ENCODE results near the gene GET3. TPM values are rescaled to one million over a fixed set of nuclear protein-coding genes. Genes with fewer than 3 reads are reported as not detected.

GET3 gene
- total and polyA plus RNA-seq, 2 of the 13 experiments (the other 11 are each of a cell fraction or from before 2014, with no cell fraction given): 57.7 to 59.4 TPM

DNA sequence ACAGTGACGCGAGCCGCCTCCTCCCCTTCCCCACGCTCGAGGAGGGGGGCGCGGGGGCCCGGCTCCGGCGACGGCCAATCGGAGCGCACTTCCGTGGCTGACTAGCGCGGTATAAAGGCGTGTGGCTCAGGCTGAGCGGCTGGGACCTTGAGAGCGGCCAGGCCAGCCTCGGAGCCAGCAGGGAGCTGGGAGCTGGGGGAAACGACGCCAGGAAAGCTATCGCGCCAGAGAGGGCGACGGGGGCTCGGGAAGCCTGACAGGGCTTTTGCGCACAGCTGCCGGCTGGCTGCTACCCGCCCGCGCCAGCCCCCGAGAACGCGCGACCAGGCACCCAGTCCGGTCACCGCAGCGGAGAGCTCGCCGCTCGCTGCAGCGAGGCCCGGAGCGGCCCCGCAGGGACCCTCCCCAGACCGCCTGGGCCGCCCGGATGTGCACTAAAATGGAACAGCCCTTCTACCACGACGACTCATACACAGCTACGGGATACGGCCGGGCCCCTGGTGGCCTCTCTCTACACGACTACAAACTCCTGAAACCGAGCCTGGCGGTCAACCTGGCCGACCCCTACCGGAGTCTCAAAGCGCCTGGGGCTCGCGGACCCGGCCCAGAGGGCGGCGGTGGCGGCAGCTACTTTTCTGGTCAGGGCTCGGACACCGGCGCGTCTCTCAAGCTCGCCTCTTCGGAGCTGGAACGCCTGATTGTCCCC, 54.2 kb downstream of the GET3 start, which contains the start of gene JUNB (continued):
- TF ChIP-seq, protein P1, sequence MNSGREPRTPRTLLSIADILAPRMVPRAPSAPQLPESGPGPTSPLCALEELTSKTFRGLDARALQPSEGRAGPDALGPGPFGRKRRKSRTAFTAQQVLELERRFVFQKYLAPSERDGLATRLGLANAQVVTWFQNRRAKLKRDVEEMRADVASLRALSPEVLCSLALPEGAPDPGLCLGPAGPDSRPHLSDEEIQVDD (CRISPR knock-in tag; IDR thresholded peaks at IDR 0.05; ENCODE audit: borderline replicate concordance): peak; percentile 78; the same call in 1 of the 2 replicates
- peak; percentile 85 for TF ChIP-seq NCOA2 (CRISPR knock-in tag; IDR thresholded peaks at IDR 0.05)
- TF ChIP-seq SIX1 (CRISPR knock-in tag; IDR thresholded peaks at IDR 0.05; ENCODE audit: borderline replicate concordance): no peak
- no peak for TF ChIP-seq ZNF761 (CRISPR knock-in tag; conservative IDR thresholded peaks at IDR 0.05)
- TF ChIP-seq, protein P2, sequence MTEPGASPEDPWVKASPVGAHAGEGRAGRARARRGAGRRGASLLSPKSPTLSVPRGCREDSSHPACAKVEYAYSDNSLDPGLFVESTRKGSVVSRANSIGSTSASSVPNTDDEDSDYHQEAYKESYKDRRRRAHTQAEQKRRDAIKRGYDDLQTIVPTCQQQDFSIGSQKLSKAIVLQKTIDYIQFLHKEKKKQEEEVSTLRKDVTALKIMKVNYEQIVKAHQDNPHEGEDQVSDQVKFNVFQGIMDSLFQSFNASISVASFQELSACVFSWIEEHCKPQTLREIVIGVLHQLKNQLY (CRISPR knock-in tag; IDR thresholded peaks at IDR 0.05): peak; percentile 85
- TF ChIP-seq MTA1 (CRISPR knock-in tag; IDR thresholded peaks at IDR 0.05; ENCODE audit: borderline replicate concordance): no peak
- TF ChIP-seq JARID2 (CRISPR knock-in tag; IDR thresholded peaks at IDR 0.05; ENCODE audit: insufficient replicate concordance): no peak
- no peak; the same call in 1 of the 2 replicates for TF ChIP-seq GLI4 (CRISPR knock-in tag; IDR thresholded peaks at IDR 0.05; ENCODE audit: borderline replicate concordance)
- 0 out of 2 replicates have a peak, but pooled peaks have one; percentile 59 for TF ChIP-seq ZBTB39 (CRISPR knock-in tag; IDR thresholded peaks at IDR 0.05)
- no peak for TF ChIP-seq CSRNP2 (CRISPR knock-in tag; conservative IDR thresholded peaks at IDR 0.05; ENCODE audit: low read depth)
- no peak for TF ChIP-seq MTF1 (CRISPR knock-in tag; IDR thresholded peaks at IDR 0.05)
- TF ChIP-seq PAF1 (CRISPR knock-in tag; IDR thresholded peaks at IDR 0.05): no peak
- TF ChIP-seq TBX2 (CRISPR knock-in tag; IDR thresholded peaks at IDR 0.05; ENCODE audit: borderline replicate concordance): peak; percentile 94
- no peak for TF ChIP-seq NCOR1 (IDR thresholded peaks at IDR 0.05; ENCODE audit: borderline replicate concordance, low read length)
- TF ChIP-seq BCLAF1 (IDR thresholded peaks at IDR 0.05): no peak
- TF ChIP-seq SRSF9 (IDR thresholded peaks at IDR 0.05; ENCODE audit: borderline replicate concordance, insufficient read depth, low read depth, low read length, poor library complexity, severe bottlenecking): no peak
- peak; percentile 78 for TF ChIP-seq TAF15 (IDR thresholded peaks at IDR 0.05; ENCODE audit: low read depth, low read length, poor library complexity, severe bottlenecking)
- peak; percentile 54; the same call in 1 of the 2 replicates for TF ChIP-seq SIN3B (IDR thresholded peaks at IDR 0.05; ENCODE audit: low read length)

Measured in HepG2 (cell line).